Measurements from ENCODE around the gene HNRNPF.
A peak's percentile ranks its signal among the peaks of the same experiment; 100 is the strongest.

The HNRNPF gene

GRCh38 chr10:43408331-43408709, 666 bp downstream of the HNRNPF start:
- Histone ChIP-seq H2BK12ac (ENCODE audit: low read length) (no peak overlapping the region), H3K4ac (ENCODE audit: low read length) (no peak overlapping the region), H2AK5ac (ENCODE audit: low read depth, low read length) (peak overlapping the region; percentile 56), H3K4me1 (ENCODE audit: control insufficient read depth in 2 of 2, insufficient read depth in 1 of 2, low read depth in 1 of 2, low read length in 2 of 2) (peaks cover 3 to 10% of the 10 kb centered on the region in 2 donors), H4K91ac (ENCODE audit: low read depth, low read length, poor library complexity) (no peak overlapping the region), H3K27me3 (ENCODE audit: control insufficient read depth in 3 of 3, insufficient read depth in 3 of 3, low read depth in 1 of 3, low read length in 3 of 3) (no peaks in the 10 kb centered on the region), H3K4me2 (ENCODE audit: insufficient read depth, low read length, poor library complexity, severe bottlenecking) (peak overlapping the region; percentile 89), H3K36me3 (replicated peaks in 1 of 2; ENCODE audit: control insufficient read depth in 2 of 2, insufficient read depth in 2 of 2, low read length in 2 of 2) (peaks cover 2 to 26% of the 10 kb centered on the region in 2 donors), H2AFZ (ENCODE audit: low read length) (peak overlapping the region; percentile 99), H3K4me3 (ENCODE audit: low read length in 2 of 2) (peak overlapping the region; percentile 84 to 93), H2BK5ac (ENCODE audit: low read length) (peak overlapping the region; percentile 97), H2BK15ac (ENCODE audit: low read length) (no peak overlapping the region), H3K14ac (ENCODE audit: low read length) (peak overlapping the region; percentile 38), H3K23ac (ENCODE audit: low read depth, low read length, poor library complexity) (peak overlapping the region; percentile 73), H3K9me3 (replicated peaks in 1 of 2; ENCODE audit: control insufficient read depth in 2 of 2, insufficient read depth in 1 of 2, low read depth in 1 of 2, low read length in 2 of 2) (peaks cover 0 to 21% of the 10 kb centered on the region in 2 donors), H4K8ac (ENCODE audit: low read depth, low read length) (no peak overlapping the region), H2BK120ac (ENCODE audit: low read depth, low read length) (no peak overlapping the region), H3K79me1 (ENCODE audit: low read depth, low read length) (peaks cover 6% of the 10 kb centered on the region), H3K27ac (replicated peaks; ENCODE audit: low read length) (peak overlapping the region; percentile 91), H3K9ac (ENCODE audit: low read depth, low read length, poor library complexity) (peak overlapping the region; percentile 92), H3K18ac (ENCODE audit: low read length) (peak overlapping the region; percentile 89)
- WGBS, 2 donors (ENCODE audit: extremely low coverage in 2 of 2, insufficient read length in 2 of 2, insufficient replicate concordance in 1 of 2): no CpG with 5 or more reads among the region's 31 CpGs
- no peak for DNase-seq (ENCODE audit: low spot score)

DNA sequence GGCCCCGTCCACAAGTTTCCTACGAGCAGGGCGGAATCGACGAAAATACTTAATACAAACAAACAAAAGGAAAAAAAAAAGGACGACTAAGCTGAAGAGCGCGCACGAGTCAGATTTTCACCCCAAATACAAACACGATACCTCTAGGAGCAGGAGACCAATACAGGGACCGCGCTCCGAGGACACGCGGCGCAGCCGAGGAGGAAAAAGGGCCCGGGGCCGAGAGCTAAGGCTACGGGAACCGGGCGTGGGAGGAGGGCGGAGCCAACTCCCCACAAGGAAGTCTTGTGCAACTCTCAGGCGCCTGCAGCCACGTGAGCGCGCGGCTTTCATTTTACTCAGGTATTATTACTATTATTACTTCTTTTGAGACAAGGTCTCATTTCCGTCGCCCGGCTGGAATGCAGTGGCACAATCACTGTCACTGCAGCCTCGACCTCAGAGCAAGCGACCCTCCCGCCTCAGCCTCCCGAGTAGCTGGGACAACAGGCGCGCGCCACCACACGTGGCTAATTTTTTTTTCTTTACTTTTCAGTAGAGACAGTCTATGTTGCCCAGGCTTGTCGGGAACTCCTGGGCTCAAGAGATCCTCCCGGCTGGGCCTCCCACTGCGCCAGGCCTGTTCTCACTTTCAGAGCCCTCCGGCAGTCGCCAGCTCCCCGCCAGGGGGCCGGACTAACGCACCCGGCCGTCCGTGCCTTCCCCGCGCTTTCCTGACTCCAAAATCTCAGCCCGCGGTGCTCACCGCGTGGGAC, 1.2 kb downstream of the HNRNPF start:
- H2BK5ac ChIP-seq (ENCODE audit: low read length): peak overlapping the region; percentile 97
- peak overlapping the region; percentile 84 to 93 for H3K4me3 ChIP-seq (ENCODE audit: low read length in 2 of 2)
- H2BK12ac ChIP-seq (ENCODE audit: low read length): no peak overlapping the region
- H3K18ac ChIP-seq (ENCODE audit: low read length): peak overlapping the region; percentile 91
- WGBS, 2 donors (ENCODE audit: extremely low coverage in 2 of 2, insufficient read length in 2 of 2, insufficient replicate concordance in 1 of 2): no CpG with 5 or more reads among the region's 56 CpGs
- peak overlapping the region; percentile 46 for H3K27ac ChIP-seq (replicated peaks; ENCODE audit: low read length)
- H2BK15ac ChIP-seq (ENCODE audit: low read length): no peak overlapping the region
- H3K4ac ChIP-seq (ENCODE audit: low read length): no peak overlapping the region
- H2AFZ ChIP-seq (ENCODE audit: low read length): peak overlapping the region; percentile 99
- H3K14ac ChIP-seq (ENCODE audit: low read length): peak overlapping the region; percentile 38
- peak overlapping the region; percentile 73 for H3K23ac ChIP-seq (ENCODE audit: low read depth, low read length, poor library complexity)
- H3K9me3 ChIP-seq (replicated peaks in 1 of 2; ENCODE audit: control insufficient read depth in 2 of 2, insufficient read depth in 1 of 2, low read depth in 1 of 2, low read length in 2 of 2): peaks cover 0 to 23% of the 10 kb centered on the region in 2 donors
- H3K36me3 ChIP-seq (replicated peaks in 1 of 2; ENCODE audit: control insufficient read depth in 2 of 2, insufficient read depth in 2 of 2, low read length in 2 of 2): peaks cover 2 to 31% of the 10 kb centered on the region in 2 donors
- H4K8ac ChIP-seq (ENCODE audit: low read depth, low read length): no peak overlapping the region
- peaks cover 6% of the 10 kb centered on the region for H3K79me1 ChIP-seq (ENCODE audit: low read depth, low read length)
- no peaks in the 10 kb centered on the region for H3K27me3 ChIP-seq (ENCODE audit: control insufficient read depth in 3 of 3, insufficient read depth in 3 of 3, low read depth in 1 of 3, low read length in 3 of 3)
- H3K4me2 ChIP-seq (ENCODE audit: insufficient read depth, low read length, poor library complexity, severe bottlenecking): peak overlapping the region; percentile 89
- peak overlapping the region; percentile 56 for H2AK5ac ChIP-seq (ENCODE audit: low read depth, low read length)
- DNase-seq (ENCODE audit: low spot score): peak; percentile 63
- H3K4me1 ChIP-seq (ENCODE audit: control insufficient read depth in 2 of 2, insufficient read depth in 1 of 2, low read depth in 1 of 2, low read length in 2 of 2): peaks cover 5 to 10% of the 10 kb centered on the region in 2 donors
- H4K91ac ChIP-seq (ENCODE audit: low read depth, low read length, poor library complexity): no peak overlapping the region
- peak overlapping the region; percentile 92 for H3K9ac ChIP-seq (ENCODE audit: low read depth, low read length, poor library complexity)
- peak overlapping the region; percentile 8 for H2BK120ac ChIP-seq (ENCODE audit: low read depth, low read length)

DNA sequence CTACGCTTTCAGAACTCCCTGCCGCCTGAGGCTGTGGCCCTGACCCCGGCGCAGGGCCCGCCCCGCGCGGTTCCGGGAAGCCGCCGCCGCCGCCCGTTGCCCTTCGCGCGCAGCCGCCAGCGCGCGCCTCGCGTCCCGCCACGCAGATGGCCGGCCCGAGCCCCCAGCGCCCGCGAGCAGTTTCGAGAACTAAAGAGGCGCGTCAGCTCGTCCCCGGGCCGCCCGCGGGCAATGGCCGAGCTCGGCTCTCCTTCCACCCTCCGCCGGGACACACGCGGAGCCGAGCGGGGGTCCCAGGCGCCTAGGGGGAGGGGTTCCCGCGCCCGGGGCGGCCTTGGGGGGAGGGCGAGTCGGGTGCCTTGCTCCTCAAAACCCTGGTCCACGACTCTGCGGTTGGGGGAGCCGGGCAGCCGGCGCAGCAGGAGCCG, 1.8 kb downstream of the HNRNPF start:
- Histone ChIP-seq H4K91ac (ENCODE audit: low read depth, low read length, poor library complexity) (no peak overlapping the region), H2BK15ac (ENCODE audit: low read length) (no peak overlapping the region), H3K23ac (ENCODE audit: low read depth, low read length, poor library complexity) (peak overlapping the region; percentile 44), H2BK120ac (ENCODE audit: low read depth, low read length) (no peak overlapping the region), H3K4ac (ENCODE audit: low read length) (no peak overlapping the region), H2AFZ (ENCODE audit: low read length) (peak overlapping the region; percentile 99), H3K14ac (ENCODE audit: low read length) (no peak overlapping the region), H2BK12ac (ENCODE audit: low read length) (no peak overlapping the region), H4K8ac (ENCODE audit: low read depth, low read length) (no peak overlapping the region), H3K9ac (ENCODE audit: low read depth, low read length, poor library complexity) (peak overlapping the region; percentile 64), H3K27me3 (ENCODE audit: control insufficient read depth in 3 of 3, insufficient read depth in 3 of 3, low read depth in 1 of 3, low read length in 3 of 3) (no peaks in the 10 kb centered on the region), H3K36me3 (replicated peaks in 1 of 2; ENCODE audit: control insufficient read depth in 2 of 2, insufficient read depth in 2 of 2, low read length in 2 of 2) (peaks cover 2 to 37% of the 10 kb centered on the region in 2 donors), H3K18ac (ENCODE audit: low read length) (peak overlapping the region; percentile 91), H3K4me1 (ENCODE audit: control insufficient read depth in 2 of 2, insufficient read depth in 1 of 2, low read depth in 1 of 2, low read length in 2 of 2) (peaks cover 5 to 10% of the 10 kb centered on the region in 2 donors), H3K27ac (replicated peaks; ENCODE audit: low read length) (peak overlapping the region; percentile 46), H3K4me2 (ENCODE audit: insufficient read depth, low read length, poor library complexity, severe bottlenecking) (peak overlapping the region; percentile 89), H3K79me1 (ENCODE audit: low read depth, low read length) (peaks cover 6% of the 10 kb centered on the region), H2BK5ac (ENCODE audit: low read length) (peak overlapping the region; percentile 97), H3K9me3 (replicated peaks in 1 of 2; ENCODE audit: control insufficient read depth in 2 of 2, insufficient read depth in 1 of 2, low read depth in 1 of 2, low read length in 2 of 2) (peaks cover 0 to 23% of the 10 kb centered on the region in 2 donors), H3K4me3 (ENCODE audit: low read length in 2 of 2) (peak overlapping the region; percentile 84 to 93), H2AK5ac (ENCODE audit: low read depth, low read length) (no peak overlapping the region)
- DNase-seq (ENCODE audit: low spot score): no peak
- no CpG with 5 or more reads among the region's 59 CpGs for WGBS, 2 donors (ENCODE audit: extremely low coverage in 2 of 2, insufficient read length in 2 of 2, insufficient replicate concordance in 1 of 2)

DNA sequence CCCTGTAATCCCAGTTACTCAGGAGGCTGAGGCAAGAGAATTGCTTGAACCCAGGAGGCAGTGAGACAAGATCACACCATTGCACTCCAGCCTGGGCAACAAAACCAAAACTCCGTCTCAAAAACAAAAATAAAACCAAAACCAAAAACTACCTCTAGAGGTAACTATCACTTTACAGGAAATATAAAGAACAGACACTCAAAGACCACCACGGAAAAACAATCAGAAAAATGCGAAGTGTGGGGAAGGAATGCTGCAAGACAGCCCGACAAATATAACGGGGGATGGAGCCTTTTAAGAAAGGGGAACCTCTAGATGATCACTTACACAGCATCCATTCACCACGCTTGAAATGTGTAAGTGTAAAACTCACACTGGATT, 4.3 kb downstream of the HNRNPF start:
- Histone ChIP-seq H3K4me1 (ENCODE audit: control insufficient read depth in 2 of 2, insufficient read depth in 1 of 2, low read depth in 1 of 2, low read length in 2 of 2) (peaks cover 9 to 10% of the 10 kb centered on the region in 2 donors), H3K9ac (ENCODE audit: low read depth, low read length, poor library complexity) (no peak overlapping the region), H3K36me3 (replicated peaks in 1 of 2; ENCODE audit: control insufficient read depth in 2 of 2, insufficient read depth in 2 of 2, low read length in 2 of 2) (peaks cover 2 to 60% of the 10 kb centered on the region in 2 donors), H2BK120ac (ENCODE audit: low read depth, low read length) (no peak overlapping the region), H3K23ac (ENCODE audit: low read depth, low read length, poor library complexity) (no peak overlapping the region), H2AK5ac (ENCODE audit: low read depth, low read length) (no peak overlapping the region), H2BK12ac (ENCODE audit: low read length) (no peak overlapping the region), H3K18ac (ENCODE audit: low read length) (no peak overlapping the region), H4K91ac (ENCODE audit: low read depth, low read length, poor library complexity) (no peak overlapping the region), H3K4me3 (ENCODE audit: low read length in 2 of 2) (no peak overlapping the region), H2AFZ (ENCODE audit: low read length) (no peak overlapping the region), H3K14ac (ENCODE audit: low read length) (no peak overlapping the region), H3K79me1 (ENCODE audit: low read depth, low read length) (peaks cover 6% of the 10 kb centered on the region), H3K27ac (replicated peaks; ENCODE audit: low read length) (no peak overlapping the region), H3K9me3 (replicated peaks in 1 of 2; ENCODE audit: control insufficient read depth in 2 of 2, insufficient read depth in 1 of 2, low read depth in 1 of 2, low read length in 2 of 2) (peaks cover 0 to 20% of the 10 kb centered on the region in 2 donors), H3K4me2 (ENCODE audit: insufficient read depth, low read length, poor library complexity, severe bottlenecking) (no peak overlapping the region), H3K4ac (ENCODE audit: low read length) (no peak overlapping the region), H3K27me3 (ENCODE audit: control insufficient read depth in 3 of 3, insufficient read depth in 3 of 3, low read depth in 1 of 3, low read length in 3 of 3) (no peaks in the 10 kb centered on the region), H4K8ac (ENCODE audit: low read depth, low read length) (no peak overlapping the region), H2BK5ac (ENCODE audit: low read length) (no peak overlapping the region), H2BK15ac (ENCODE audit: low read length) (no peak overlapping the region)
- DNase-seq (ENCODE audit: low spot score): no peak
- no CpG with 5 or more reads among the region's 6 CpGs for WGBS, 2 donors (ENCODE audit: extremely low coverage in 2 of 2, insufficient read length in 2 of 2, insufficient replicate concordance in 1 of 2)
